Measurements from ENCODE around the gene TMEM44.

Gene TMEM44

GRCh38 chr3:194667363-194667762 is 34.1 kb upstream of the TMEM44 start:
- no peak for TF ChIP-seq CTCF (IDR thresholded peaks at IDR 0.05; ENCODE audit: low read depth, low read length, missing control alignments)
- DNase-seq (ENCODE audit: low read depth), result no peak
- in situ Hi-C loops (cut with HindIII; ENCODE audit: low sequenced_read_pairs), result no loop called here
- no peak overlapping the region for H3K4me3 ChIP-seq (ENCODE audit: low read depth, low read length)

- no peak overlapping the region for H3K4me3 ChIP-seq (ENCODE audit: low read depth, low read length)
- no peak for TF ChIP-seq CTCF (IDR thresholded peaks at IDR 0.05; ENCODE audit: low read depth, low read length, missing control alignments)
- no peak for DNase-seq (ENCODE audit: low read depth)
- in situ Hi-C loops (cut with HindIII; ENCODE audit: low sequenced_read_pairs), result no loop called here
These were observed 31.6 kb upstream of the TMEM44 start for GRCh38 chr3:194664857-194665256.

- DNase-seq (ENCODE audit: low read depth), result no peak
- TF ChIP-seq CTCF (IDR thresholded peaks at IDR 0.05; ENCODE audit: low read depth, low read length, missing control alignments), result no peak
- H3K4me3 ChIP-seq (ENCODE audit: low read depth, low read length), result no peak overlapping the region
- in situ Hi-C loops (cut with HindIII; ENCODE audit: low sequenced_read_pairs), result no loop called here
These were observed 28.7 kb upstream of the TMEM44 start for GRCh38 chr3:194661946-194662345.

- H3K4me3 ChIP-seq (ENCODE audit: low read depth, low read length), result no peak overlapping the region
- TF ChIP-seq CTCF (IDR thresholded peaks at IDR 0.05; ENCODE audit: low read depth, low read length, missing control alignments), result no peak
- in situ Hi-C loops (cut with HindIII; ENCODE audit: low sequenced_read_pairs), result no loop called here
- DNase-seq (ENCODE audit: low read depth), result no peak
These were observed 28.2 kb upstream of the TMEM44 start for GRCh38 chr3:194661374-194661773.

GRCh38 chr3:194659778-194660177 is 26.6 kb upstream of the TMEM44 start:
- no peak overlapping the region for H3K4me3 ChIP-seq (ENCODE audit: low read depth, low read length)
- in situ Hi-C loops (cut with HindIII; ENCODE audit: low sequenced_read_pairs), result no loop called here
- DNase-seq (ENCODE audit: low read depth), result no peak
- no peak for TF ChIP-seq CTCF (IDR thresholded peaks at IDR 0.05; ENCODE audit: low read depth, low read length, missing control alignments)

- in situ Hi-C loops (cut with HindIII; ENCODE audit: low sequenced_read_pairs), result no loop called here
- DNase-seq (ENCODE audit: low read depth), result no peak
- no peak for TF ChIP-seq CTCF (IDR thresholded peaks at IDR 0.05; ENCODE audit: low read depth, low read length, missing control alignments)
- H3K4me3 ChIP-seq (ENCODE audit: low read depth, low read length), result no peak overlapping the region
These were observed 25.4 kb upstream of the TMEM44 start for GRCh38 chr3:194658477-194659242.

Measured in astrocyte of the cerebellum (primary cell).